ENCODE data around the gene SLK.

DNA sequence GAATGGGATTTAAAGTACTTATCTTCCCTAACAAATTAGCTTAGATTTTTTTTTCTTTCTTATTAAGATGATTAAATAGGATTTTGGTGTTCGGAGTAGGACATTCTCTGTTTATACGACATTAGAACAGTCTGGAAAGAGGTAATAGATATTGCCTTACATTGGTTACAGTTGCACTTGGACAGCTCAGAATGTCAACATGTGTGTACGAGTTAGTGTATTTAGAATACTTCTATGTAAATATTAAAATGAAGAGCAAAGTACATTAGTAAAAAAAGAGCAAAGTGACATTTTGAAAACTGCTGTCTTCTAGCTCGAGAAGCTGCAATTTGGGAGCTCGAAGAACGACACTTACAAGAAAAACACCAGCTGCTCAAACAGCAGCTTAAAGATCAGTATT, 51.5 kb downstream of the SLK start:
- TF ChIP-seq JUN (CRISPR knock-in tag; IDR thresholded peaks at IDR 0.05), result no peak
- no peak for TF ChIP-seq YY1 (IDR thresholded peaks at IDR 0.05; ENCODE audit: insufficient read depth, insufficient replicate concordance, low read depth, low read length)
- TF ChIP-seq NFIB (CRISPR knock-in tag; IDR thresholded peaks at IDR 0.05; ENCODE audit: borderline replicate concordance), result no peak
- TF ChIP-seq NR1H2 (CRISPR knock-in tag; IDR thresholded peaks at IDR 0.05; ENCODE audit: borderline replicate concordance, low read depth), result no peak

All from HepG2 (cell line).